Measurements from ENCODE around the gene DDX23.
"Not testable (repeated sequence)": the region's sequence is repeated elsewhere in the genome, so short reads cannot be mapped to it uniquely, and the experiment has no call there.

DDX23 gene

GRCh38 chr12:48851883-48852733 is at the start of gene DDX23:
Gene DDX23, minus strand, starts transcription at chr12:48852163. Its CDS starts 6,381 bp downstream, at chr12:48845782.
- peak; percentile 98 for DNase-seq (ENCODE audit: low spot score)
- no peak for FAIRE-seq

GRCh38 chr12:48901278-48901677 is 49.3 kb upstream of the DDX23 start:
- DNase-seq (ENCODE audit: low spot score) (no peak), FAIRE-seq (no peak)

DNA sequence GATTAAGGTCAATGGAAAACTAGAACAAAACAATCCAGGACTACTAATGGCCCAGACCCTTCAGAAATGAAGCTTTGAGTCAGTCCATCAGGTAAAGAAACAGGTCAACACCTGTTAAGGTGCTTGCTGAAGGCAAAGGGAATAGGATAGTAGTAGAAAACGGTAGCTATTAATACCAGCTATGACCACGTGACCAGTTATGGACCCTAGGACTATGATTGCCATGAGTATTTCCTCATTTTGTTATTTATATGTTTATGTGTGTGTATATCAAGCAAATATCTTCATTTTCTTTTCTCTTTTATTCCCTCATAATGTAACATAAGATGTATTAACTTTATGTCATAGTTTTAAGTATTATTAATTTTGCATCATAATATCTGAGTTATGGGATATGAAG is 47.7 kb upstream of the DDX23 start:
- DNase-seq (ENCODE audit: low spot score) (no peak), FAIRE-seq (no peak)

- DNase-seq (ENCODE audit: low spot score) (no peak), FAIRE-seq (no peak)
These were observed 42.3 kb upstream of the DDX23 start for GRCh38 chr12:48894271-48894670.

- DNase-seq (ENCODE audit: low spot score), result peak; percentile 82
These were observed 38.9 kb upstream of the DDX23 start for GRCh38 chr12:48890657-48891418.

GRCh38 chr12:48889679-48890078 is 37.7 kb upstream of the DDX23 start:
- DNase-seq (ENCODE audit: low spot score) (no peak), FAIRE-seq (no peak)

More at GRCh38 chr12:48890657-48891418, 38.9 kb upstream of the DDX23 start:
- no peak for FAIRE-seq

GRCh38 chr12:48883305-48884161 is 31.6 kb upstream of the DDX23 start:
- no peak for DNase-seq (ENCODE audit: low spot score)
- no peak for FAIRE-seq

DNA sequence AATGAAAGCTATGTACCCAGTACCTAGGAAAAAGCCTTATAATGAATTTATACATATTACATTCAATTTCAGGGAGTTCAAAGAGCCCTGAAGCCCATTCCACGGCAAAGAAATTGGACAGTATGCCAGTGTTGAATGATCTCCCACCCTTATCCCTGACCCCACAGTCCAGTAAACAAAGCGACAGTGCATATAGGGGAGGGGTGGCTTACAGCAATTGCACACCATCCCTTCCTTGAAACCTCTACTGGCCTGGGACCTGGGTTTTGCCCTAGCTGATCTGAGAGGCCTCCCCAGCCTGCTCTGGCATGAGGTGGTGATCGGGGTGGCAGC is 31.0 kb upstream of the DDX23 start:
- DNase-seq (ENCODE audit: low spot score) (no peak), FAIRE-seq (no peak)

- DNase-seq (ENCODE audit: low spot score) (no peak), FAIRE-seq (no peak)
These were observed 30.3 kb upstream of the DDX23 start for GRCh38 chr12:48882315-48882687.

DNA sequence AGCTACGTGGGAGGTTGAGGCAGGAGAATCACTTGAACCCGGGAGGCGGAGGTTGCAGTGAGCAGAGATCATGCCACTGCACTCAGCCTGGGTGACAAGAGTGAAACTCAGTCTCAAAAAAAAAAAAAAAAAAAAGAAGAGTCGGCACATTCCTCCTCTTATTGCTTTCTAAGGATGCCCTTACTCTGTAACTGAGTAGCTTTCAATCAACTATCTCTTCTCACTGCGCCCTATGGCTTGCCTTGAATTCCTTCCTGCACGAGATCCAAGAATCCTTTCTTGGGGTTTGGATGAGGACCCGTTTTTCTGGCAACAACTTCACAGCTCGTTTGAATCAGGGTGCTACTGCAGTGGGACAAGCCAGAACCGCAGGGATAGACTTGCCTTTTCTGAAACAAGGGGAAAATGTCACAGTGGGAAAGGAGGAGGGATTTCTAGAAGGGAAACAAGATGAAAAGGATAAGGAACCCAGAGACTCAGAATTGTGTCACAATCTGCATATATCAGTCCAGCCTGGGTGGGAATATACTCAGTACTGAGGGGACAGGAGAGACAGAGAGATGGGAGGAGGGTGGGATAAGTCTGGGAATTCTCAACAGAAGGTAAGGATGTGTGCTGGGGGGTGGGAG is 29.8 kb upstream of the DDX23 start:
- DNase-seq (ENCODE audit: low spot score) (no peak), FAIRE-seq (no peak)

DNA sequence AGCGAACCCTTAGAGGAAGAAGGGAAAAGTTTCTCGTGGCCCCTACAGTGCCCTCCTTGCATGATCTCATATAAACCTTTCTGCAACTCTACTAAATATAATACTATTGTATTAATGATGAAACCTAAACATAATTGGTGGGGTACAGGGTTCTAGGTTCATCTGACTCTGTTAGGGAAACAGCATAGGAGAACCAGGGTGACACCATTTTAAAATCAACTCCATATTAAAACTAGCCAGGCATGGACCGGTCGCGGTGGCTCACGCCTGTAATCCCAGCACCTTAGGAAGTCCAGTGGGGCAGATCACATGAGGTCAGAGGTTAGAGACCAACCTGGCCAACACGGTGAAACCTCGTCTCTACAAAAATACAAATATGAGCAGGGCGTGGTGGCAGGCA is 28.7 kb upstream of the DDX23 start:
- FAIRE-seq (no peak), DNase-seq (ENCODE audit: low spot score) (no peak)

DNA sequence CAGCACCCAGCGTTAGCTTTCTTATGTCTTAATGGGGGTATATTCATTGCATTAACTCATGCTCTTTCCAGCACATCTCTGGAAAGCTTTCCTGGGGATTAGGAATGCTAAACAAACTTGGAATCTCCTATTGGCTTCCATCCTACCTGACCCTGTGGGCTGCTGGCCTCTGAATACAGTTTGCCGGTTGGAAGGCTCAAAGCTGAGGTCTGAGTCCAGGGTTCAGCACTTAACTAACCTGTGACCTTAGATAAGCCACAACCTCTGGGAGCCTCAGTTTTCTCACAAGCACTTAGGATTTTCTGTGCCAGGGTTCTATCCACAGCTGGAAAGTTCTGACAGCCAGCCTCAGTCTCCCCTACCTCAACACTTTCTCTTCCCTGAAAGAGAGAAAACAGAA is 26.6 kb upstream of the DDX23 start:
- DNase-seq (ENCODE audit: low spot score) (no peak), FAIRE-seq (no peak)

GRCh38 chr12:48875944-48876515 is 24.1 kb upstream of the DDX23 start:
- no peak for FAIRE-seq
- no peak for DNase-seq (ENCODE audit: low spot score)

DNA sequence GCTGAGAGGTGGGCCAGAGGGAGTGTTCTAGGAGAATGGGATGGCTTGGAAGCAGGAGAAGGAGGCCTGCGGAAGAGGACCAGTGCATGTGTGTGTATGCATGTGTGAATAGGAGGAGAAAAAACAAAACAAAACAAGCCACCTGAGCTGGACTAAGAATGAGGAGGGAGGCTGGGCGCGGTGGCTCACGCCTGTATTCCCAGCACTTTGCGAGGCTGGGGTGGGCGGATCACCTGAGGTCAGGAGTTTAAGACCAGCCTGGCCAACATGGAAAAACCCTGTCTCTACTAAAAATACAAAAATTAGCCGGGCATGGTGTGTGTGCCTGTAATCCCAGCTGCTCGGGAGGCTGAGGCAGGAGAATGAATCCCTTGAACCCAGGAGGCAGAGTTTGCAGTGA is 21.6 kb upstream of the DDX23 start:
- DNase-seq (ENCODE audit: low spot score); FAIRE-seq: not testable (repeated sequence)

GRCh38 chr12:48873096-48873495 is 21.1 kb upstream of the DDX23 start:
- FAIRE-seq (no peak), DNase-seq (ENCODE audit: low spot score) (no peak)

DNA sequence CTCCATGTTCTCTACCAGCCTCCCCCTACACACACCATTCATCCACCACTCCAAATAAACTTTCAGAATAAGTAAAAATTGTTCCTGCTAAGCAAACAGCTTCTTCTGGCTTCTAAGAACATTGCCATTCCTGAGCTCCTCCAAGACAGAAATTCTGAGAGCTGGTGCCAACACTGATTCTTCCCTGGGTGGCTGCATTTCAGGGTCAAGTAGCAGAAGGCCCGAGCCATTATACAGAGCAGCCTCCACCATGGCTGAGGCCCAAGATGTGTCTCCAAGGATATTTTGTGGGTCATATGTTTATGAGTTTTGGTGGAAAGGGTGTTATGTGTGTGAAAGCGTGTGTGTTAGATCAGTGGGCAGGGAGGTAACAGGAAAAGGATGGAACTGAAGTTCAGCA is 17.2 kb upstream of the DDX23 start:
- FAIRE-seq (no peak), DNase-seq (ENCODE audit: low spot score) (no peak)

- DNase-seq (ENCODE audit: low spot score) (no peak), FAIRE-seq (no peak)
These were observed 16.5 kb upstream of the DDX23 start for GRCh38 chr12:48868451-48868850.

DNA sequence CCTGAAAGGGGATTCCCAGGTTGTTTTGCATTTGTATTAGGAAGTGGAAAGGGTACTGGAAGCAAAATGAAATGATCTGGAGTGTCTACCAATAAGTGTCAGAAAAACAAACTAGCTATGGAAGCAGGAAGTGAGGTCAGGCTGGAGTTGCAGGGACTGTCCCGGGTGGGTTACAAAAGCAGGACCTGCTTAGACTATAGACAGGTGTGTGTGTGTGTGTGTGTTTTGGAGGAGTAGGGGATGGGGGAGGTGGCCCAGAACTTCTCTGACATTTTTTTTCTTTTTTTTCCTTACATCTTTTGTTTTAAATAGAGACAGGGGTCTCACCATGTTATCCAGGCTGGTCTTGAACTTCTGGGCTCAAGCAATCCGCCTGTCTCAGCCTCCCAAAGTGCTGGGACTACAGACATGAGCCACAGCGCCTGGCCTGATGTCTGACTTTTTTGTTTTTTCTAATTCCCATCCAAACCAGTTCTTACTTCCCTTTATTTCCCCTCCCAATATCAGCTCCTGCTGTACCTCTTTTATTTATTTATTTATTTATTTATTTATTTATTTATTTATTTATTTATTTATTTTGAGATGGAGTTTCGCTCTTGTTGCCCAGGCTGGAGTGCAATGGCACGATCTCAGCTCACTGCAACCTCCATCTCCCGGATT is 14.2 kb upstream of the DDX23 start:
- DNase-seq (ENCODE audit: low spot score), result no peak

DNA sequence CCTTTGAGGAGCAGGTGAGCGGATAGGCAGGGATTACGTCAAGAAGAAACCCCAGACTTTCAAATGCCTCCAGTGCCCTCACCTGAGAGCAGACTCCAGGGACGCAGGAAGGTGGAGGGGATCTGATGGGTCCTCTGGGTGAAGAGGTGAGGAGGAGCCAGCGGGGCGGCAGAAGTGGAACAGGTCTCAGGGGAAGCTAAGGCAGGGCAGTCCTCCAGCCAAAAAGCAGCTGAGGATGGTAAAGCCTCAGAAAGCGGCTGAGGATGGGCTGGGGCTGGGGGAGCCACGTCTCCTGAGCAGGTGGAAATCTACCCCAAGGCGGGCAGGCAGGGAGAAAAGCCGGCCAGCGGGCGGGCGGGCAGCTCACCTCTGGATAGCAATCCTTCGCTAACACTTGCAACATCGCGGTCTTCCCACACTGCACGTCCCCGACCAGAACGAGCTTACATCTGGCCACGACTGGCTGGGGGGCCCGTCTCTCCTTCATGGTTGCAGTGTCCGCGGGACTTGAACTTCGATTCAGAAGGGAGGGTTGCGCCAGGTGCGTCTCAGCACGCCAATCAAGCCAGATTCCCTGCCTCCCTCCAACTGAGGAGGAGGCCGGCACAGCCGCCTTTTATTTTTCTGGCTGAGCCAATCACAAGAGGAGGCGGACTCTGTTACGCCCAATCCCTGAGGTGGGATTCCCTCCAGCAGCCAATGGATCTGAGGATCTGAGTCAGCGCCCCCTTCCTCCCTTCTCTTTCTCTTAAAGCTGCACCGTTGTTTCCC is 13.5 kb upstream of the DDX23 start, which contains the start of gene RND1:
Gene RND1 (minus strand): TSS at position 590 of the 771 bp plus-strand sequence. CDS start 103 bp downstream, at position 487.
- FAIRE-seq (no peak), DNase-seq (ENCODE audit: low spot score) (peak; percentile 96)

More for the DNA sequence above, 14.2 kb upstream of the DDX23 start:
- FAIRE-seq, result no peak
